GM13976 (cell line): Measurements from ENCODE around the gene GRK5.
A peak's percentile ranks its signal among the peaks of the same experiment; 100 is the strongest.

Experiments used
- DNase-seq: peaks from one replicate; pipeline ENCODE4 v3.0.0; 2012; ENCODE audit warnings: low spot score
- CTCF ChIP-seq: IDR thresholded peaks from 2 replicates; pipeline ENCODE4 v1.5.1; 2012; ENCODE audit warnings: borderline replicate concordance, mild to moderate bottlenecking; ENCODE audit not compliant: insufficient read depth; ENCODE audit errors: extremely low read depth, missing control alignments, control extremely low read depth
- in situ Hi-C: fragments of 300-500 bp; cut with MboI; formaldehyde crosslinking; loops from one replicate; pipeline ENCODE4 v1.12.0; 2022; ENCODE audit warnings: low sequenced_read_pairs, mixed read lengths, inconsistent platforms; ENCODE audit not compliant: unreplicated experiment

GRK5 gene

GRCh38 chr10:119364645-119365600, 157.6 kb downstream of the GRK5 start:
- in situ Hi-C loops, result no loop called here
- no peak for TF ChIP-seq CTCF
- no peak for DNase-seq

- no peak for DNase-seq
- no peak for TF ChIP-seq CTCF
- in situ Hi-C loops, result no loop called here
These were observed 158.6 kb downstream of the GRK5 start for GRCh38 chr10:119365773-119366599.

GRCh38 chr10:119367841-119368549, 160.6 kb downstream of the GRK5 start:
- in situ Hi-C loops, result no loop called here
- TF ChIP-seq CTCF, result no peak

GRCh38 chr10:119368581-119368980, 161.2 kb downstream of the GRK5 start:
- TF ChIP-seq CTCF, result no peak
- no peak for DNase-seq
- in situ Hi-C loops, result no loop called here

More at GRCh38 chr10:119367841-119368549, 160.6 kb downstream of the GRK5 start:
- DNase-seq, result no peak

GRCh38 chr10:119368991-119369869, 161.9 kb downstream of the GRK5 start:
- TF ChIP-seq CTCF, result no peak
- in situ Hi-C loops, result no loop called here
- DNase-seq, result peak; percentile 82
